H9 (cell line): ENCODE results near the gene GRIA1. TPM values are rescaled to one million over a fixed set of nuclear protein-coding genes. Genes with fewer than 3 reads are reported as not detected.

Experiments used
- DNase-seq: peaks from one replicate; pipeline ENCODE4 v3.0.0-alpha.2; 2017
- H2AFZ ChIP-seq: one replicate; pipeline ENCODE4 v1.6.1; 2013; ENCODE audit warnings: mild to moderate bottlenecking, low read length, control low read depth, moderate library complexity
- H2AK5ac ChIP-seq: 2 replicates; pipeline ENCODE4 v1.6.1; 2013; ENCODE audit warnings: low read length, control low read depth, mixed read lengths; ENCODE audit not compliant: insufficient read length
- H2BK120ac ChIP-seq: one replicate; pipeline ENCODE4 v1.6.1; 2013; ENCODE audit warnings: low read depth, mild to moderate bottlenecking, low read length, control low read depth, inconsistent platforms; ENCODE audit not compliant: poor library complexity, severe bottlenecking
- H2BK12ac ChIP-seq: 2 replicates; pipeline ENCODE4 v1.6.1; 2013; ENCODE audit warnings: low read length, control low read depth, mixed read lengths, low read depth; ENCODE audit not compliant: insufficient read length
- H2BK15ac ChIP-seq: 2 replicates; pipeline ENCODE4 v1.6.1; 2013; ENCODE audit warnings: low read depth, low read length, control low read depth
- H2BK20ac ChIP-seq: one replicate; pipeline ENCODE4 v1.6.1; 2013; ENCODE audit warnings: low read depth, mild to moderate bottlenecking, low read length, control low read depth, inconsistent platforms; ENCODE audit not compliant: poor library complexity, severe bottlenecking
- H2BK5ac ChIP-seq: 2 replicates; pipeline ENCODE4 v1.6.1; 2013; ENCODE audit warnings: low read length, control low read depth, mixed read lengths; ENCODE audit not compliant: insufficient read length
- H3K14ac ChIP-seq: 2 replicates; pipeline ENCODE4 v1.6.1; 2013; ENCODE audit warnings: low read length, control low read depth; ENCODE audit not compliant: insufficient read depth
- H3K18ac ChIP-seq: 2 replicates; pipeline ENCODE4 v1.6.1; 2013; ENCODE audit warnings: low read depth, mild to moderate bottlenecking, mixed read lengths, low read length, control low read depth; ENCODE audit not compliant: insufficient read length
- H3K23ac ChIP-seq: 2 replicates; pipeline ENCODE4 v1.6.1; 2013; ENCODE audit warnings: low read length, control low read depth, mixed read lengths, low read depth; ENCODE audit not compliant: insufficient read length
- H3K23me2 ChIP-seq: 2 replicates; pipeline ENCODE4 v1.6.1; 2013; ENCODE audit warnings: low read depth, mild to moderate bottlenecking, mixed read lengths, low read length, control low read depth; ENCODE audit not compliant: insufficient read length, poor library complexity, severe bottlenecking
- H3K27ac ChIP-seq: 2 replicates; pipeline ENCODE4 v1.5.1; 2013; ENCODE audit warnings: low read length, control low read depth, mixed read lengths, low read depth; ENCODE audit not compliant: insufficient read length
- H3K27me3 ChIP-seq: 2 replicates; pipeline ENCODE4 v1.6.1; 2013; ENCODE audit warnings: low read length, control low read depth, inconsistent platforms; ENCODE audit not compliant: insufficient read depth
- H3K4ac ChIP-seq: 2 replicates; pipeline ENCODE4 v1.6.1; 2013; ENCODE audit warnings: low read depth, mild to moderate bottlenecking, control low read depth, inconsistent platforms, low read length, moderate library complexity
- H3K4me1 ChIP-seq: 2 replicates; pipeline ENCODE4 v1.6.1; 2013; ENCODE audit warnings: low read length, control low read depth, inconsistent platforms; ENCODE audit not compliant: insufficient read depth
- H3K4me2 ChIP-seq: 2 replicates; pipeline ENCODE4 v1.6.1; 2013; ENCODE audit warnings: low read length, control low read depth, mixed read lengths; ENCODE audit not compliant: insufficient read length, insufficient read depth
- H3K56ac ChIP-seq: 2 replicates; pipeline ENCODE4 v1.6.1; 2013; ENCODE audit warnings: low read depth, mild to moderate bottlenecking, mixed read lengths, low read length, control low read depth; ENCODE audit not compliant: insufficient read length
- H3K79me1 ChIP-seq: 2 replicates; pipeline ENCODE4 v1.6.1; 2013; ENCODE audit warnings: low read depth, mild to moderate bottlenecking, moderate library complexity, low read length, control low read depth, inconsistent platforms; ENCODE audit not compliant: insufficient read depth, poor library complexity, severe bottlenecking
- H3K79me2 ChIP-seq: 2 replicates; pipeline ENCODE4 v1.6.1; 2013; ENCODE audit warnings: low read length, control low read depth, inconsistent platforms; ENCODE audit not compliant: insufficient read depth
- H3K9ac ChIP-seq: 2 replicates; pipeline ENCODE4 v1.6.1; 2013; ENCODE audit warnings: low read length, control low read depth, mixed read lengths; ENCODE audit not compliant: insufficient read length; ENCODE audit errors: extremely low read depth
- H3K9me3 ChIP-seq: one replicate; pipeline ENCODE4 v1.6.1; 2013; ENCODE audit warnings: low read depth, low read length, inconsistent platforms; ENCODE audit not compliant: control insufficient read depth
- H3T11ph ChIP-seq: one replicate; pipeline ENCODE4 v1.6.1; 2013; ENCODE audit warnings: mild to moderate bottlenecking, low read length, control low read depth, inconsistent platforms
- H4K20me1 ChIP-seq: one replicate; pipeline ENCODE4 v1.6.1; 2013; ENCODE audit not compliant: control insufficient read depth, insufficient read length, insufficient read depth
- H4K5ac ChIP-seq: 2 replicates; pipeline ENCODE4 v1.6.1; 2013; ENCODE audit warnings: low read depth, mild to moderate bottlenecking, mixed read lengths, low read length, control low read depth; ENCODE audit not compliant: insufficient read length
- H4K8ac ChIP-seq: replicated peaks from 2 replicates; pipeline ENCODE4 v1.6.1; 2013; ENCODE audit warnings: low read length, control low read depth, mixed read lengths, low read depth; ENCODE audit not compliant: insufficient read length
- H4K91ac ChIP-seq: 2 replicates; pipeline ENCODE4 v1.6.1; 2013; ENCODE audit warnings: low read depth, mild to moderate bottlenecking, moderate library complexity, mixed read lengths, low read length, control low read depth; ENCODE audit not compliant: insufficient read length
- H3K27ac Mint-ChIP-seq, 3 experiments: 2 replicates in 2 of 3; 3 replicates in 1 of 3; pipeline ENCODE4 v1.8.0; 2020 to 2021; ENCODE audit warnings: mixed read lengths in 3 of 3, mild to moderate bottlenecking in 1 of 3, moderate library complexity in 1 of 3
- H3K27me3 Mint-ChIP-seq: 2 replicates; pipeline ENCODE4 v1.8.0; 2021; ENCODE audit warnings: low read depth, mild to moderate bottlenecking, moderate library complexity, mixed read lengths
- H3K36me3 Mint-ChIP-seq, 3 experiments: 2 replicates in 2 of 3; 3 replicates in 1 of 3; pipeline ENCODE4 v1.8.0; 2020 to 2021; ENCODE audit warnings: low read depth in 3 of 3, mixed read lengths in 3 of 3; ENCODE audit not compliant: insufficient read depth in 1 of 3
- H3K4me1 Mint-ChIP-seq, 2 experiments: 2 replicates each; pipeline ENCODE4 v1.8.0; 2020; ENCODE audit warnings: mixed read lengths in 2 of 2
- H3K4me3 Mint-ChIP-seq, 2 experiments: 2 replicates in 1 of 2; 3 replicates in 1 of 2; pipeline ENCODE4 v1.8.0; 2020 to 2021; ENCODE audit warnings: mild to moderate bottlenecking in 2 of 2, mixed read lengths in 2 of 2, moderate library complexity in 1 of 2
- H3K9me3 Mint-ChIP-seq, 2 experiments: 2 replicates in 1 of 2; 3 replicates in 1 of 2; pipeline ENCODE4 v1.8.0; 2020; ENCODE audit warnings: mild to moderate bottlenecking in 2 of 2, mixed read lengths in 2 of 2, moderate library complexity in 1 of 2
- CTCF ChIP-seq: fragments of 200-600 bp; sonication (generic); conservative IDR thresholded peaks from 3 replicates; pipeline ENCODE4 v1.8.0; 2021; ENCODE audit warnings: antibody characterized with exemption, mild to moderate bottlenecking
- total RNA-seq: library from RNA; stranded (reverse); gene quantifications from 2 replicates; pipeline ENCODE4 v1.2.1, GENCODE V29; 2021

The GRIA1 gene
- total RNA-seq, 1 experiment from 2014 or later: 0.52 TPM

GRCh38 chr5:153598099-153598498 is 107.6 kb downstream of the GRIA1 start:
- Histone ChIP-seq H3K23ac (no peak overlapping the region), H4K8ac (no peak overlapping the region), H3K56ac (no peak overlapping the region), H3K4me2 (no peak overlapping the region), H2BK20ac (no peak overlapping the region), H3K9ac (no peak overlapping the region), H2BK120ac (no peak overlapping the region), H4K5ac (no peak overlapping the region), H2AK5ac (no peak overlapping the region), H3K4me1 (no peaks in the 10 kb centered on the region), H3K27ac (no peak overlapping the region), H4K91ac (no peak overlapping the region), H3T11ph (no peak overlapping the region), H3K18ac (no peak overlapping the region), H3K27me3 (no peaks in the 10 kb centered on the region), H3K79me1 (no peaks in the 10 kb centered on the region), H3K23me2 (no peaks in the 10 kb centered on the region), H2BK5ac (no peak overlapping the region), H4K20me1 (no peaks in the 10 kb centered on the region), H2BK15ac (no peak overlapping the region), H3K79me2 (no peaks in the 10 kb centered on the region), H2AFZ (no peak overlapping the region), H3K9me3 (no peaks in the 10 kb centered on the region), H2BK12ac (no peak overlapping the region), H3K14ac (no peak overlapping the region), H3K4ac (no peak overlapping the region)
- H3K27ac Mint-ChIP-seq: no peak overlapping the region
- no peak for DNase-seq
- no peaks in the 10 kb centered on the region for H3K36me3 Mint-ChIP-seq
- no peaks in the 10 kb centered on the region for H3K9me3 Mint-ChIP-seq
- no peaks in the 10 kb centered on the region for H3K27me3 Mint-ChIP-seq
- TF ChIP-seq CTCF: no peak
- H3K4me3 Mint-ChIP-seq: no peak overlapping the region
- no peaks in the 10 kb centered on the region for H3K4me1 Mint-ChIP-seq
